ENCODE data around the gene RCCD1.
A peak's percentile ranks its signal among the peaks of the same experiment; 100 is the strongest.
"Not testable (repeated sequence)": the region's sequence is repeated elsewhere in the genome, so short reads cannot be mapped to it uniquely, and the experiment has no call there.

RCCD1 gene, protein sequence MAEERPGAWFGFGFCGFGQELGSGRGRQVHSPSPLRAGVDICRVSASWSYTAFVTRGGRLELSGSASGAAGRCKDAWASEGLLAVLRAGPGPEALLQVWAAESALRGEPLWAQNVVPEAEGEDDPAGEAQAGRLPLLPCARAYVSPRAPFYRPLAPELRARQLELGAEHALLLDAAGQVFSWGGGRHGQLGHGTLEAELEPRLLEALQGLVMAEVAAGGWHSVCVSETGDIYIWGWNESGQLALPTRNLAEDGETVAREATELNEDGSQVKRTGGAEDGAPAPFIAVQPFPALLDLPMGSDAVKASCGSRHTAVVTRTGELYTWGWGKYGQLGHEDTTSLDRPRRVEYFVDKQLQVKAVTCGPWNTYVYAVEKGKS

DNA sequence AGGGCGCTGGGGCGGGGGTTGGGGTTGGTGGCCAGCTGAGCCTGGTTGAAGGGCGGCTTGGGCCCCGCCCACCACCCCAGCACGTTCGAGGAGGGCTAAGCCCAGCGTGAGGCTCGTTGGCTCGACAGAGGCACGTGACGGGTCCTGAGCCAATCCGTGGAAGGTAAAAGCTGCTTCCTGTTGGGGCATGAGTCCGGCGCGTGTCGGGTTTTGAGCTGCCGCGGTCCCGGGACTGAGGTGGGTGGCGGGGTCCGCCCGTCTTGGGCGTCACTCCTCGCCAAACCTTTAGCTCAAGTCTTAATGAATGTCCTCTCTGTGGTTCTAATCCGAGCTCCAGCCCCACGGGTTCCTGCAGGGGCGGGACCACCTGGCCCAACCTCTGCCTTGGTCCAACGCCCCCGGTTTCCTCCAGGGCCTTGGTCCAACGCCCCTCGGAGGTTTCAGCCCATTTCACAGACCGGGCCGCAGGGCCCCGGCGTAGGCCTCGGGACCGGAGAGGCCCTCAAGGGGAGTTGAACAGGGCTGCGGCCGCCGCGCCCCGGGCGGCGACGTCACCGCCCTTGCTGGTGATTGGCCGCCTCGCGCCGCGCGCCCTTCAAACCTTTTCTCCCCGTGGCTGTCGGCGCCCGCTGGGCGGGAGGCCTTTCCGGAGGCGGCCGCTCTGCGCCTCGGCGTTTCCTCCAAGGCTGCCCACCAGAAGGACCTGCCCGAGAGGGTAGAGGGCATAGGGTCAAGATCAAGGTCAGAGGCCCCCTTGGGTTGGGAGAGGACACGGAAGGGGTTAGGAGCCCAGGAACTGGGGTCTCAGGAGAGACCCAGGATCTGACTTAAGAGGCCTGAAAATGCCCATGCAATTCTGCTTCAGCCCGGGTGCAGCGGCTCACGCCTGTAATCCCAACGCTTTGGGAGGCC lies at the start of gene RCCD1:
TSS of gene RCCD1 (plus strand) at position 173 of the 912 bp plus-strand sequence. CDS start 1,851 bp downstream, outside the sequence.
- DNase-seq = peak; percentile 99

DNA sequence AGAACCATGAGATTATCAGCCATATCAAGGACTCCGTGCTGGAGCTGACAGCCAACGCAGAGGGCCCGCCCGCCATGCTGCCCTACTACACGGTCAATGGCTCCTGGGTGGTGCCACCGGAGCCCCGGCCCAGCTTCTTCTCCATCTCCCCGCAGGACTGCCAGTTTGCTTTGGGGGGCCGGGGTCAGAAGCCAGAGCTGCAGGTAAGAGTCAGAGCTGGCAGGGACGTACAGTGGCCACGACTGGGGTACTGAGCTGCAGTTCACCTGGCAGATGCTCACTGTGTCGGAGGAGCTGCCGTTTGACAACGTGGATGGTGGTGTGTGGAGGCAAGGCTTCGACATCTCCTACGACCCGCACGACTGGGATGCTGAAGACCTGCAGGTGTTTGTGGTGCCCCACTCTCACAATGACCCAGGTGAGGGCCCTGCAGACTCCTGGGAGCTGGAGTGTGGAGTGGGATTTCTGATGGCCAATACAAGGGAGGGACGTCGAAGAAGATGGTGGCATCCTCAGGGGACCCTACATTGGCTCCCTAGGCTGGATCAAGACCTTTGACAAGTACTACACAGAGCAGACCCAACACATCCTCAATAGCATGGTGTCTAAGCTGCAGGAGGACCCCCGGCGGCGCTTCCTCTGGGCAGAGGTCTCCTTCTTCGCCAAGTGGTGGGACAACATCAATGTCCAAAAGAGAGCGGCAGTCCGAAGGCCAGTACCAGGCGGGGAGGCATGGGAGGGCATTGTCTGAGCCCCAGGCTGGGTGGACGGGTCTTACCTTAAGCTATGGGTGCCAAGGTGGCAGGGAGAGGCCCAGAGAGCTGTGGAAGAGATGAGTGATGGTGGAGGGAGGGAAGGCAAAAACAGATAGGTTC lies 49.1 kb upstream of the RCCD1 start:
- no peak for DNase-seq

DNA sequence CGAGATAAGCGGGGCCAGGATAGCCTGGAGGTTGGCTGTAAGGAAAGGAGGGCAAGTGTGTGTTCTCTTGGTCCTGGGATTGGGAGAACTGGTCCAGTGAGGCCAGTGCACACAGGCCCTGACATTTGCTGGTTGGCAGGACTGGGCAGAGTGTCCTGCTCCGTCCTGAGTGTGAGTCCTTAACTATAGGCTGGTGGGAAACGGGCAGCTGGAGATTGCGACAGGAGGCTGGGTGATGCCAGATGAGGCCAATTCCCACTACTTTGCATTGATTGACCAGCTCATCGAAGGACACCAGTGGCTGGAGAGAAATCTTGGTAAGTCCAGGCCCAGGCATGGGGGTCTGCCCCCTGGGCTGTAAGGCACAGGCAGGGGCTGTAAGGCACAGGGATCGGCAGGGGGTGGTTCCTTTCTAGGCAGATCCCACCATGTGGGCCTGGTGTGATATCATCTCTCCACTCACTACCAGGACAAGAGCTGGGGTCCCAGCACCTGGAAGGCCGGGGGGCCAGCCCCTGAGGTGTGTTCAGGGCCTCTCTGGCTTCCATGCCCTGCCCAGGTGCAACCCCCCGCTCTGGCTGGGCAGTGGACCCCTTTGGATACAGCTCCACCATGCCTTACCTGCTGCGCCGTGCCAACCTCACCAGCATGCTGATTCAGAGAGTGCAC lies 48.4 kb upstream of the RCCD1 start:
- no peak for DNase-seq

DNA sequence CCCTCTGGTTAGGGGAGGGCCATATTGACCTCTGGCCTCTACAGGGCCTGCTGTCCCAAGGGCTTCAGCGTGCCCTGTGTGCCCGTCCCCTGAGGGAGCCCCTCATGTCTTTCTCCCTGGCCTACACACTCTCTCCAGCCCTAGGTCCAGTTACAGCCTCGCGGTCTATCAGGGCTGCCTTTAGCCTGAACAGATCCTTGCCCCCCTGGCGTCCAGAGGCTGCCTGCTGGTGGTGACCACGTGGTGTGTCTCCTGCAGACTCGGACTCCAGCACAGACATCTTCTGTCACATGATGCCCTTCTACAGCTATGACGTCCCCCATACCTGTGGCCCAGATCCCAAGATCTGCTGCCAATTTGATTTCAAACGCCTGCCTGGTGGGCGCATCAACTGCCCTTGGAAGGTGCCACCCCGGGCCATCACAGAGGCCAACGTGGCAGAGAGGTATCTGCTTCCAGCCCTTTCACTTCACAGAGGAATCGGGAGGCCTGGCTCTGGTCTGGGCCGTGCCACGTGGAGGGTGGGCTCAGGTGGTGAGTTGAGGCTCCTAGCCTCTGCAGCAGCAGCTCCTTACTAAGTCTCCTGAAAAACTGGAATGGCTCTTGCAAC lies 47.5 kb upstream of the RCCD1 start:
- no peak for DNase-seq

DNA sequence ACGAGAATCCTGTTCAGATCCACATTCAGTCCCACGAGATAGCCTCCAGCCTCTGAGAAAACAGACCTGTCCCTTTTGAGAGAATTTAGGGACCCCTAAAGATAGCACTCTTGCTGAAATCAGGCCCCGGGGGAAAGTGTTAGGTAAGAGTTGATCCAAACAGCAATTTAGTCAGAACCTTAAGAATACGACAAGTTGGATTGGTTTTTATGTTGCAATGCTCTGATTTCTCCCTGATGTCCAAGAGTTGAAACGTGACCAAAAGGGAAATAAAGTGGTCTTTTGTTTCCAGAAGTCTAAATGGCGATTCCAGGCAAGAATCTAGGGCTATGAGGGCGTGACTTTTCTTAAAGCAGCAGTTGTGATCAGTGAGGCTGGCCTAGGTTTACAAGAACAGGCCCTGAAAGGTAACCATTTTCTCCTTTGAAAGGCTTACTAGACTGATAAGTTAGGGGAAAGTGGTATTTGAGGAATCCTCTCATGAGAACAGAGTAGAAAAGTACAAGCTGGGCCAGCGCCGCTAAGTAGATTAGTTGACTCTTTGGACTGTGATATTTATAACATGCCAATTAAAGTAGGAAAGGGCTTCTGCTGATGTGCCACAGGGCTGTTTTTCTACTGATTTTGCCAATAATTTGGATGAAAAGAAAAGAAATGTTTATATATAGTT lies 46.7 kb upstream of the RCCD1 start:
- no peak for DNase-seq

DNA sequence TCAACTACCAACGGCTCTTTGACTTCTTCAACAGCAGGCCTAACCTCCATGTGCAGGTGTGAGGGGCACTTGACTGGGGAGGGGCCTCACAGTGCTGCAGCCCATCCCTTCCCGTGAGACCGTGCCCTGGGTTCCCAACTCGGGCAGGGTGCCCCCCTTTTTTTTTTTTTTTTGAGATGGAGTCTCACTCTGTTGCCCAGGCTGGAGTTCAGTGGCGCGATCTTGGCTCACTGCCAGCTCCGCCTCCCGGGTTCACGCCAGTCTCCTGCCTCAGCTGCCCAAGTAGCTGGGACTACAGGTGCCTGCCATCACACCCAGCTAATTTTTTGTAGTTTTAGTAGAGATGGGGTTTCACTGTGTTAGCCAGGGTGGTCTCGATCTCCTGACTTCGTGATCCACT lies 45.2 kb upstream of the RCCD1 start:
- DNase-seq = not testable (repeated sequence)

DNA sequence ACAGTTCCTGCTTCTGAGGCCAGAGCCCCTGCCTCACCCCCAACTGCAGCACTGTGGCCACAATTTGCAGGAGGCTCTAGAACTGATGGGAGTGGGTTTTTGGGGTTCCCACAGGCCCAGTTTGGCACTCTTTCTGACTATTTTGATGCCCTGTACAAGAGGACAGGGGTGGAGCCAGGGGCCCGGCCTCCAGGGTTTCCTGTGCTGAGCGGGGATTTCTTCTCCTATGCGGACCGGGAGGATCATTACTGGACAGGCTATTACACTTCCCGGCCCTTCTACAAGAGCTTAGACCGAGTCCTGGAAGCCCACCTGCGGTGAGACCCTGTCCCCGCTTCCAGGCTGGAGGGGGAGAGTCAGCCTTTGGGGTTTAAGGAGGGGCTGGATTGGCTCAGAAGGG lies 44.7 kb upstream of the RCCD1 start:
- no peak for DNase-seq

DNA sequence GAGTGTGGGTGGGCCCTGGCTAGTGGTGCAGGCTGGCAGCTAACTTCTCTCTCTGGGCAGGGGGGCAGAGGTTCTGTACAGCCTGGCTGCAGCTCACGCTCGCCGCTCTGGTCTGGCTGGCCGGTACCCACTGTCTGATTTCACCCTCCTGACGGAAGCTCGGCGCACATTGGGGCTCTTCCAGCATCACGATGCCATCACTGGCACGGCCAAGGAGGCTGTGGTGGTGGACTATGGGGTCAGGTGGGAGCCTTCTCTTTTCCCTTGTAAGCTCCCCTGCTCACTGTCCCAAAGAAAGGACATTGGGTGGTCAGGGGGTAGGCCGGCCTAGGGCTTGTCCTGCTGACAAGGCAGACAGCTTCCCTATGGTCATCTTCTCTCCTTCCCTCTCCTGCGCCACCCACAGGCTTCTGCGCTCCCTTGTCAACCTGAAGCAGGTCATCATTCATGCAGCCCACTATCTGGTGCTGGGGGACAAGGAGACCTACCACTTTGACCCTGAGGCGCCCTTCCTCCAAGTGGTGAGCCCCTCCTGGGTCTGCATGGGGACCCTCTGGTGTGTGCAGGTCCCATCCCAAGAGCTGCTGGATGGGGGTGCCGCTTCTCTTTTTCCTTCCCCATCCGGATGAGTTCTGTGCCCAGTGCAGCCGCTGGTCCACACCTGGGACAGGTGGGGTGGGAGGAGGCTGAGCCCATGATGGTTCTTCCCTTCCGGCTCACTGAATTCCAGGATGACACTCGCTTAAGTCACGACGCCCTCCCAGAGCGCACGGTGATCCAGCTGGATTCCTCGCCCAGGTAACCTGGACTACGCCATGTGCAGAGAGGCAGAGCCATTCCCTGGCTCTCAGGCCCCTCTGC lies 44.0 kb upstream of the RCCD1 start:
- no peak for DNase-seq

DNA sequence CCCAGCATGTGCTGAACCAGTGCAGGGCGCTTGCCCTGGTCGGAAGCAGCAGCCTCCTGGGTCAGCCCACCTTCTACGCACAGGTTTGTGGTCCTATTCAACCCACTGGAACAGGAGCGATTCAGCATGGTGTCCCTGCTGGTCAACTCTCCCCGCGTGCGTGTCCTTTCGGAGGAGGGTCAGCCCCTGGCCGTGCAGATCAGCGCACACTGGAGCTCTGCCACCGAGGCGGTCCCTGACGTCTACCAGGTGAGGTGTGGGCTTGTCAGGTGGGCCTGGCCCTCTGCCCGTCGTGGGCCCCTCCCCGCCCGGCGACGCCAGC lies 43.4 kb upstream of the RCCD1 start:
- no peak for DNase-seq

DNA sequence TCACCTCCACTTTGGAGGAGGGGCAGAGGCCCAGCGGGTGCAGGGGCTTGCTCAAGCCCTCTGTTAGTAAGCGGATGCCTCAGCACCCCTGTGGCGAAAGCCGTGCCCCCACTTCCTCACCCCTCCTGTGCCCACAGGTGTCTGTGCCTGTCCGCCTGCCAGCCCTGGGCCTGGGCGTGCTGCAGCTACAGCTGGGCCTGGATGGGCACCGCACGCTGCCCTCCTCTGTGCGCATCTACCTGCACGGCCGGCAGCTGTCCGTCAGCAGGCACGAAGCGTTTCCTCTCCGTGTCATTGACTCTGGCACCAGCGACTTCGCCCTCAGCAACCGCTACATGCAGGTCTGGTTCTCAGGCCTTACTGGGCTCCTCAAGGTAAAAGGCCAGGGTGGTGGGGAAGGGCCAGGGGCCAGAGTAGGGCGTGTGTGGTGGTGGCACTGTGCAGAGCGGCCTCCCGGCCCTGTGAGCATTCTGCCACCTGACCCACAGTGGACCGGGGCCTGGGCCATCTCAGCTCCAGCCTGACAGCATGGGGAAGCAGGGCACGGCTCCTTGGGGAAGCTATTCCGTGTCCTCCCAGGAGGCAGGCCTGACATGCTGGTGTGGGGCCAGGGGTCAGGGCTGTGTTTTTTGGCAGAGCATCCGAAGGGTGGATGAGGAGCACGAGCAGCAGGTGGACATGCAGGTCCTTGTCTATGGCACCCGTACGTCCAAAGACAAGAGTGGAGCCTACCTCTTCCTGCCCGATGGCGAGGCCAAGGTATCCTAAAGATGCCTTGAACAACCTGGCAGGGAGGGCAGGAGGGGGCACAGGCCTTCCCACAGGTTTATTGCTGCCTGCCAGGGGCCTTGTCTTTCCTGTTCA lies 42.5 kb upstream of the RCCD1 start:
- no peak for DNase-seq

DNA sequence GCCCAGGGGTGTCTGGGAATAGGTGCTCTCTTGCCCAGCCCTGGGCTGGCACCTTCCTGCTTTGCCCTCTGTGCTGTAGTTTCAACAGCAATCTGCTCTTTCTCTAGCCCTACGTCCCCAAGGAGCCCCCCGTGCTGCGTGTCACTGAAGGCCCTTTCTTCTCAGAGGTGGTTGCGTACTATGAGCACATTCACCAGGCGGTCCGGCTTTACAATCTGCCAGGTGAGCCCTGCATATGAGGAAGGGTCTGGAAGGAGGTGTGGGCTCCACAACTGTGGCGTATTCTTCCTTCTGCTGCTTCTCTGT lies 42.0 kb upstream of the RCCD1 start:
- no peak for DNase-seq

DNA sequence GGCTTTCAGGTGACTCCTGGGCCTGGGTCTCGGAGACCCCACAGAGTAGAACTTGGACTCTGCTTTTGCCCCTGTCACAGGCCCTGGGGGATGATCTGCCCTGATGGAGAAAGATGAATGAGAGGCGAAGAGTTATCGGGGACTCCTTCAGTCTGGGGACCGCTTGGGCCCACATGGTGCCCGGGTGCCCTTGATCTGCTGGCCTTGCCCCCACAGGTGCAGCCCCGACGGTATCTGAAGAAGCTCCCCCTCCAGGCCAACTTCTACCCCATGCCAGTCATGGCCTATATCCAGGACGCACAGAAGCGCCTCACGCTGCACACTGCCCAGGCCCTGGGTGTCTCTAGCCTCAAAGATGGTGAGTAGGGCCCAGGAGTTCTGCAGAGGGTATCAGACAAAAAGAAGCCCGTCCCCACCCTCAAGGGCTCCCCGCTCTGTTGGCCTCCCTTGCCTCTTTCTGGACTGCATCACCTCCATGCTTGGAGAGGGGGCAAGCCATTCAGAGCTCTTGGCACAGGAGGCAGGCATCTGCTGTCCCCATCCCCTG lies 41.2 kb upstream of the RCCD1 start:
- DNase-seq = no peak

DNA sequence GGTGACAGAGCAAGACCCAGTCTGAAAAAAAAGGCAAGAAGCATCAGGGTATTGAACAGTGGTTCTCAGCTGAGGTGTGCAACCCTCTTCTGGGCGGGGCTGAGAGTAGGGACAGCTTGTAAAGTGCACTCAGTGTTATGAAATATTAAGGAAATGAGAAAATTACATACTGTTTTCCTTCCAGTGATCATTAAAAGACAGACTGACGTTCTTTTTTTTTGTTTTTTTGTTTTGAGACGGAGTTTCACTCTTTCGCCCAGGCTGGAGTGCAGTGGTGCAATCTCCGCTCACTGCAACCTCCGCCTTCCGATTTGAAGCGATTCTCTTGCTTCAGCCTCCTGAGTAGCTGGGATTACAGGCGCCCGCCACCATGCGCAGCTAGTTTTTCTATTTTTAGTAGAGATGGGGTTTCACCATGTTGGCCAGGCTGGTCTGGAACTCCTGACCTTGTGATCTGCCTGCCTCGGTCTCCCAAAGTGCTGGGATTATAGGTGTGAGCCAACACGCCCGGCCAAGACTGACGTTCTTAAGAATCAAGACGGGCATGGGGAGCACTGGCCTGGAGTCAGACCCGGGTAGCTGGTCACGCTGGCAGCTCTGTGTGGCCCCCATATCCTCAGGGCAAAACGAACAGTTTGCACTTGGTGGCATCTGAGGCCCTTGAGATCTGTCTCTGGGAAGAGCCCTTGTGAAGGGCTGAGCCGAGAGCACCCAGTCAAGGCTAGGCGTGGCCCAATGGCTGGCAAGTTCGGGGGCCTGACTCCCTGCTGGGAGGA lies 40.2 kb upstream of the RCCD1 start:
- no peak for DNase-seq

DNA sequence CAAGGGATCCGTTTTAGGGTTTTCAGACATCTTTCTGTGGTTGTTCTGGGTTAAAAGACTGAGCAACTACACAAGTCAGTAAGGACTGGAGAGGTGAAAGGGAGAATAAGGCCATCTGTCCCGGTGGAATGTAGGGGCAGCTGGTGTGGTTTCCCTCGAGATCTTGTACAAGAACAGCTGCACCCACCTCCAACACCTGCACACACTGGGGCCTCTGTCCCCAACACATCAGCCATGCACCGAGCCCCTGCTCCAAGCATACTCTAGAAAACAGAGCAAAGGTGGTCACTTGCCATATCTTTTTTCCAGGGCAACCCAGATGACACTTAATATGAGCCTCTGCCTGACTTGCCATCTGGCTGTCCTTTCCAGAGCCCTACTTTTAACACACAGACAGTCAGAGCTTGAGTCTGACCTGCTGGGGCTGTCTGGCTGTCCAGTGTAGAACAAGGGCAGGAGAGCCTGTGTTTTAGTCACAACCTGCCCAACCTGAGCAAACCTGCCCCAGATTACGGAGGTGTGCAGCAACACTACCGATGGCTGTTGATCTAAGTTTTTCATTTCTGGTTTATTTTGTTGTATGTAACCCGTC lies 39.4 kb upstream of the RCCD1 start:
- no peak for DNase-seq

DNA sequence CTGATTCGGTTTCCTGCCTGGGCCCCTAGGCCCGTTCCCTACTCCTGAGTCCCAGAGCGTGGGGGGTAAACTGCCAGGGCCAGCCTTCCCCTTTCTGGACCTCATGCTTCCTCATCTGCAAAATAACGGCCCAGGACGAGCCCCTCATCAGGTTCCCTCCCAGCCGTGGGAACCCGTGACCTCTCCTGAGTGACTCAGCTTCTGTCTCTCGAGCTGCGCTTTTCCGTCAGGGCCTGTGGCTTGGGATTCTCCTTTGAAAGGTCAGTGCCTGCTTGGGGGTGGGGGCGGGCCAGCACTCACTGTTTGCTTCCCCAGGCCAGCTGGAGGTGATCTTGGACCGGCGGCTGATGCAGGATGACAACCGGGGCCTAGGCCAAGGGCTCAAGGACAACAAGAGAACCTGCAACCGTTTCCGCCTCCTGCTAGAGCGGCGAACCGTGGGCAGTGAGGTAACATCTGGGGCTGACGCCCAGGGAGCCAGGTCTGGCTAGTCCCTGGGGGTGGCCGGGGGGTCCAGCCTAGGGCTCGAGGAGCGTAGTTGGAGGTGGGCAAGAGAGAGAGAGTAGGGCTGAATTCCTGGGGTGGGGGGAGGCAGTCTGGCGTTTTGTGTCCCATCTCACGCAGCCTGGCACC lies 38.8 kb upstream of the RCCD1 start:
- DNase-seq = no peak

DNA sequence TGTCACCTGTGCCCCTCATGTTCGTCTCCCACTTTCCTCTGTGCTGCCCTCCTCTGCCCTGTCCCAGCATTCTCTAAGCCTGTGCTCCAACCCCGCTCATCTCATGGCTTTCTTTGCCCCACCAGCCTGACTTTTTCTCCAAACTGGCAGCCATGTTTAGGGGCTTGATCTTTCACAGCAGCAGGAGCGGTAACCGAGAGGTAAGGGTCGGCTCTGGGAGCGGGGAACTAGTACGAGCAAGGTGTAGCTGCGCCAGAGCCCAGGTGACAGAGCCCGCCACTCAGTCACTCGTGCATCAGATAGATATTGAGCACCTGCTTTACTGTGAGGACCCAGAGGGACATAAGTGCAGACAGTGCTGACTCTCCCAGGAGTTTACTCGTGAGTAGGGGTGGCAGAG lies 38.2 kb upstream of the RCCD1 start:
- no peak for DNase-seq

DNA sequence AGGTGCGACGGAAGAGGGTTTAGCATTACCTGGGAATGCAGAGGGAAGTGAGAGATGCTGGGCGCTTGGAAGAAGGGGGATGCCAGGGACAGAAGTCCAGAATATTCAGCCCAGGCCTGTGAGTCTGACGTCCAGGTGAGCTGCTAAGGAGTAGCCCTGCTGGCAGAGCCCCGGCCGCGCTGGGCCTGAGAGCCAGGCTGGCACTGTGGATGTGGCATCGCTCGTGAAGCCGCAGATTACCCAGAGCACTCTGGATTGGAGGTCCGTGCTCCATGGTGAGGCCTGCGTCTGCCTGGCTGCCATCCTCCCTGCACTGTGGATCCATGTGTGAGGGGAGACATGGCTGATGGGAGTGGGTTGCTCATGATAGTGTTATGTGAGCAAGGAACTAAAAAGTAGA lies 37.1 kb upstream of the RCCD1 start:
- DNase-seq = no peak

Measured in RPMI8226 (cell line).